SK-N-SH (cell line): ENCODE measurements around the gene RGS9.

ENCODE experiments used
- CTCF ChIP-seq: fragments of 200-600 bp; sonication (generic); IDR thresholded peaks from 2 replicates; pipeline ENCODE4 v1.6.1; 2017; ENCODE audit warnings: antibody characterized with exemption, mild to moderate bottlenecking, moderate library complexity
- EP300 ChIP-seq, 2 experiments: IDR thresholded peaks; 2 replicates each; pipeline versions ENCODE4 v1.4.0 to v1.6.1; 2012; ENCODE audit warnings: borderline replicate concordance in 1 of 2, low read depth in 1 of 2, low read length in 1 of 2
- GABPA ChIP-seq: IDR thresholded peaks from 2 replicates; pipeline ENCODE4 v1.4.0; 2012; ENCODE audit warnings: low read depth, mild to moderate bottlenecking
- MAX ChIP-seq: IDR thresholded peaks from 2 replicates; pipeline ENCODE4 v1.4.0; 2012; ENCODE audit warnings: low read depth
- MXI1 ChIP-seq: IDR thresholded peaks from 2 replicates; pipeline ENCODE4 v1.6.1; 2012; ENCODE audit warnings: mild to moderate bottlenecking, low read depth, low read length, improper control_type of control experiment
- NFIC ChIP-seq: IDR thresholded peaks from 2 replicates; pipeline ENCODE4 v1.4.0; 2012; ENCODE audit warnings: borderline replicate concordance
- POLR2AphosphoS5 ChIP-seq: IDR thresholded peaks from 2 replicates; pipeline ENCODE4 v1.6.1; 2012; ENCODE audit warnings: low read depth, low read length
- RAD21 ChIP-seq: IDR thresholded peaks from 2 replicates; pipeline ENCODE4 v1.6.1; 2012; ENCODE audit warnings: mild to moderate bottlenecking, low read length
- RXRA ChIP-seq: IDR thresholded peaks from 2 replicates; pipeline ENCODE4 v1.4.0; 2012; ENCODE audit warnings: low read depth, mild to moderate bottlenecking, borderline replicate concordance
- TAF1 ChIP-seq: IDR thresholded peaks from 2 replicates; pipeline ENCODE4 v1.6.1; 2012; ENCODE audit warnings: low read depth, mild to moderate bottlenecking, low read length, moderate library complexity, borderline replicate concordance
- TCF12 ChIP-seq: IDR thresholded peaks from 2 replicates; pipeline ENCODE4 v1.4.0; 2012
- TF ChIP-seq, protein P1 (sequence below): IDR thresholded peaks from 2 replicates; pipeline ENCODE4 v1.4.0; 2012; ENCODE audit warnings: low read depth, borderline replicate concordance

- TF ChIP-seq MXI1 (no peak), CTCF (no peak), POLR2AphosphoS5 (no peak), MAX (no peak), GABPA (no peak), RXRA (no peak), RAD21 (no peak), TAF1 (no peak), TCF12 (no peak), EP300 (IDR thresholded peaks at IDR 0.05; ENCODE audit: borderline replicate concordance in 1 of 2, low read depth in 1 of 2, low read length in 1 of 2) (no peak), NFIC (no peak)
- TF ChIP-seq, protein P1, sequence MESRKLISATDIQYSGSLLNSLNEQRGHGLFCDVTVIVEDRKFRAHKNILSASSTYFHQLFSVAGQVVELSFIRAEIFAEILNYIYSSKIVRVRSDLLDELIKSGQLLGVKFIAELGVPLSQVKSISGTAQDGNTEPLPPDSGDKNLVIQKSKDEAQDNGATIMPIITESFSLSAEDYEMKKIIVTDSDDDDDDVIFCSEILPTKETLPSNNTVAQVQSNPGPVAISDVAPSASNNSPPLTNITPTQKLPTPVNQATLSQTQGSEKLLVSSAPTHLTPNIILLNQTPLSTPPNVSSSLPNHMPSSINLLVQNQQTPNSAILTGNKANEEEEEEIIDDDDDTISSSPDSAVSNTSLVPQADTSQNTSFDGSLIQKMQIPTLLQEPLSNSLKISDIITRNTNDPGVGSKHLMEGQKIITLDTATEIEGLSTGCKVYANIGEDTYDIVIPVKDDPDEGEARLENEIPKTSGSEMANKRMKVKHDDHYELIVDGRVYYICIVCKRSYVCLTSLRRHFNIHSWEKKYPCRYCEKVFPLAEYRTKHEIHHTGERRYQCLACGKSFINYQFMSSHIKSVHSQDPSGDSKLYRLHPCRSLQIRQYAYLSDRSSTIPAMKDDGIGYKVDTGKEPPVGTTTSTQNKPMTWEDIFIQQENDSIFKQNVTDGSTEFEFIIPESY, result no peak
These were observed 64.2 kb downstream of the RGS9 start for GRCh38 chr17:65201331-65201730.
